NCI-H748 treated with DMSO at 0.1 percent for 48 hours (cell line): ENCODE data around the gene SARM1.

Experiments
- DNase-seq: peaks from one replicate; lab custom pipeline; 2025; lab: John Stamatoyannopoulos, UW

SARM1 gene

GRCh38 chr17:28395968-28396367 lies 24.5 kb downstream of the SARM1 start:
- no peak for DNase-seq

- DNase-seq: no peak
Measured at GRCh38 chr17:28396635-28397239, 25.2 kb downstream of the SARM1 start.

GRCh38 chr17:28397275-28397674 lies 25.8 kb downstream of the SARM1 start:
- DNase-seq: no peak

GRCh38 chr17:28397687-28398279 lies 26.3 kb downstream of the SARM1 start:
- DNase-seq: no peak

DNA sequence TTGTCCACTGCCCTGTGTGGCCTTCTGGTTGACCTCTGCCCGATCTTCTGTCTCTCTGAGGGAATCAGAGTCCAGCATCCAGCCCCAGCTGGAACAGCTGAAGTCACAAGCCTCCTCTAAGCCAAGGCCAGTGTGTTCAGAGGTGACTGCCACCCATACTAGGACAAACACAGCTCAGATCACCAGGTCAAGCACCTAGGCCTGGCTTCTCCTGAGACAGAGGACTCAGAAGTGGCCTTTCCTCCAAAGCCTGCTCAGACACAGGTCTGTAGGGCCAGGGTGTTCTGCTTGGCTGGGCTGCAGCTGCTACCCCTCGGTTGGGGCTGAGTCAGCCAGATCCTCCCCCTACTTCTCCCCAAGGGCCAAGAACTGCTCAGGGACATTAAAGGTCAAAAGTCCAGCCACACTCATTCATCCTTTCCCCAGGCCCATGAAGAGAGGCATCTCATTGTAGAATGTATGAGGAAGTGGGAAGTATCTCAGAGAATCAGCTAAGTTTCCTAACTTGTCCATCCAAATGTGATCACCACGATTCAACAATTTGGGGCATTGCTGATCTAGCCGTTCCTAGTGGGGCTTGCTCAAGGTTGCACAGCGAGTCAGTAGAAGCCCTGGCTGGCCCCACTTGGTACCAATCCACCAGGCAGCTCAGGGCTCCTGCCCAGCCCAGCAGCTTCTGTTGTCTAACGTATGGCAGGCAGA lies 26.9 kb downstream of the SARM1 start:
- DNase-seq: no peak

- no peak for DNase-seq
Measured at GRCh38 chr17:28399808-28400207, 28.3 kb downstream of the SARM1 start.

GRCh38 chr17:28402224-28402630 lies 30.7 kb downstream of the SARM1 start:
- DNase-seq: no peak

GRCh38 chr17:28402844-28403243 lies 31.4 kb downstream of the SARM1 start:
- DNase-seq: no peak

DNA sequence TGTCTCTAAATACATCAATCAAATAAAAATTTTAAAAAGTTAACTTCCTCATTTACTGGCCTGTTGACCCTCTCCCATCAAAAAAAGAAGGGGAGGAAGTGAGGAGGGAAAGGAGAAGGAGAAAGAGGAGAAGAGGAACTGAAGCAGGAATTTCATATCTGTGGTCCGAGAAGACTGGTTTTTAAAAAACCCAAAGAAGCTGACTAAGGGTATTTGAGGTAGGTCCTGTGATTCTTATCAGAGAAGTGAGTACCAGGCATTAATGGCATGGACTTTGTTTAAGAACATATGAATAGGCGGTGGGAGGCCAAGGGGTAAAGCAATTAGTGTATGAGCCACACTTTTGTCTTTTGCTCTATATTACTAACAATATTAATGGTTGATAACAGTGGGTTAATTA lies 32.5 kb downstream of the SARM1 start:
- DNase-seq: no peak

- no peak for DNase-seq
Measured at GRCh38 chr17:28404461-28404811, 32.9 kb downstream of the SARM1 start.

DNA sequence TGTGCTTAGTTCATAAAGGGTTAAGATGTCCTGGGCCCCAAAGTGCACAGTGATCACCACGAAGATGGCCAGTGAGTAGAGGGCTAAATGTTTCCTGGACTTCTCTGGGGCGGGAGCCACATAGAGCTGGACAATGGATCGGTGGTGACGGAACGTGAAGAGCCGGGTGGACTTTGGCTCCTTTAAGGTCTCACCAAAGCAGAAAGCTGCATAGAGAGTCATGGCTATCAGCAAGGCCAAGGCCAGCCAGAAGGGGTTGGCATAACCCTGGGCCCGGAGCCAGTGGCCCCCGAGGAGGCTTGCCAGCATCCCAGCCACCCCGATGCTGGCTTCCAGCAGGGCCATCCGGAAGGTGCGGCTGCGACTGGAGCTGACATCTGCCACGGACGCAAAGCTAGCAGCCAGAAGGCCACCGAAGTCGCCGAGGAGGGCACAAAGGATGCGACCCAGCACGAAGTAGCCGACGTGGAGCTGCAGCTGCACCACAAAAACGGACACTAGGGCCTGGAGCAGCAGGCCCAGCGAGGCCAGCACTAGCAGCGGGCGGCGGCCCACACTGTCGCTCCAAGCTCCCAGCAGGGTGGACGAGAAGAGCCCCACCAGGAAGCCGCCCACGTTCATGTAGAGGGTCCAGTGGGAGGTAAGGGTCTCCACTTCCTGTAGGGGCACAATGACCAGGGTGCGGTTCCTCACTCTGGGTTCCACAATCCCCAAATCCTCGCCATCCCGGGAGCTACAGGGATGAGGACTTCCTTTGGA lies 33.5 kb downstream of the SARM1 start:
- no peak for DNase-seq

DNA sequence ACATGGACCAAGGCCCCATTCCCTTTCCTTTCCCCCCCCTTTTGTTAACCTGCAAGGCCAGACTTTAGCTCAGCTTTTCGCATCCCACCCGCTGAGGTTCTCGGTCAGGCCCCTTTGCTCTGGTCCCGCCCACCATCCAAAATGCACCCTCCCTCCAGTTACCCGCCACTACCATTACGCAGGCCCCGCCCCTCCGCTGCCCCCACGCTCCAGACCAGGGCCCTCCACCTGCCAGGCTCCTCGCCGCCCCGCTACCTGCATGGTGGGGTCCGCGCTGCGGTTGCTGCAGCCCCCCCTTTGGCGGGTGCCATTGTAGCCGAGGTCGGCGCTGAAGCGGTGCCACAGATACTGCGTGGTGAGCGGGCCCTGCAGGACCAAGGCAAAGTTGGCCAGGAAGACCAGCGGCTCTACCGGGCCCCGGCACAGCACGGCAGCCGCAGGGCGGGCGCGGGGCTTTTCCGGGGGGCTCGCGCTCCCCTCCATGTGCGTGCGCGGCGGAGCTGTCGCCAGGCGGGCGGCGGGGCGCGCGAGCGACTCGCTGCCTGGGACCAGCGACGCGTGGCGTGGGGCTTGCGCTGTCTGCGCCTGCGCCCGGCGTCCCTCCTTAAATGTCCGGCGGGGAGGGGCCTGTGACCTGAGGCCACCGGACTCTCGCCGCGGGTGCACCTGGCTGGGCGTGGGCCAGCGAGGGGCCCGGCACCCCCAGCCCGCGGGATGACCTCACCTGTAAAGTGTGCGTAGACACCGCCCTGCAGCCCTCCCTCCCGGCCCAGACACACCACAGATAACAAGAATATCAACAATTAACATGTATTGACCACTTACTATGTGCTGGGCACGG lies 34.4 kb downstream of the SARM1 start, which contains the start of gene SLC46A1:
Gene SLC46A1 (minus strand): TSS at position 581 of the 841 bp plus-strand sequence. CDS start 98 bp downstream, at position 483.
- peak; percentile 60 for DNase-seq

DNA sequence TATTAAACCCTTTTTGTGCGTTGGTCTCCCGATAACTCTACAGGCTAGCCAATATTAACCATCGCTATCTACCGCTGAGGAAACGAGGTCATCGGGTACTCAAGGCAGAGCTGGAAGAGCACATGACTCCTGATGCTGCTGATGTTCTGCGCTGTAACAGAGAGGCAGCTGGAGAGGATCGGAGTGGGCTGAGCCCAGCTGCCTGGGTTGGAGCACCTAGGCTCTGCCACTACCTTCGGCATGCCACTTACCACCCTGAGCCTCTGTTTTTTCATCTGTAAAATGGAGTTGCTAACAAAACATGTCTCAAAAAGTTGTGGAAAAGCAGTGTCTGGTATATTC lies 35.0 kb downstream of the SARM1 start:
- DNase-seq: peak; percentile 40

DNA sequence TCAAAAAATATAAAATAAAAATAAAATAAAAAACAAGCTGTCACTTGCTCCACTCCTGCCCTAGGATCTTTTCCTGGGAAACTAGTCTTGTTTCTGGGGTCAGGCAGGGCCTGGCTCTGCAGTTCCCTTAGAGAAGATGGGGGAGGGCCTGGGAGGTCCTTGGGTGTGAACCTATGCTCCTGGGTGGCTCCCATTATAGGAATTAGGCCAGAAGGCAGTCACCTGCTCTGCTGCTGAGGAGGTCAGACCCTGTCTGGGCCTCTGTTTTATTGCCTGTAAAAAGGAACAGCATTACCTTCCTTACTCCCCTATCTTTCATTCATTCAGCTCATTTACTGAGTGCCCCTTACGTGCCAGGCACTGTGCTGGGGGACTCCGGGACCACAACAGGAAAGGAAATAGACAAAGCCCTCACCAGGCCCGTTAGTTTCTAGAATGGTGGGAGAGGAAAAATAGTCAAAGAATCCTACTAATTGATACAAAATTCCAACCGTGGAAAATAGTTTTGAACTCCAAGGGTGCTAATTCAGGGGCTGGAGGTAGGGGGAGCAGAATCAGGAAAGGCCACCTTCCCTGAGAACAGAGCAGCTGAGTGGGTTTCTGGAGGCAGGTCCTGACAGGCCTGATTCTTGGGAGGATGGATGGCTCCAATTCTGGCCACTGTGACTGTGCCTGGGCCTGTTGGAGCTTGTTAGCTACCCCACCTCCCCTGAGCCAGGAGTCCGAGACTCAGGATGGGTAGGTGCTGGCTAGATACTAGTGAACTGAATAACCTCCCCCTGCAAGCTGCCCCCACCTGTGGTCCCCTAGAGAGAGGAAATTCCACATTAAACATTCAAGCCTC lies 35.9 kb downstream of the SARM1 start:
- DNase-seq: no peak

DNA sequence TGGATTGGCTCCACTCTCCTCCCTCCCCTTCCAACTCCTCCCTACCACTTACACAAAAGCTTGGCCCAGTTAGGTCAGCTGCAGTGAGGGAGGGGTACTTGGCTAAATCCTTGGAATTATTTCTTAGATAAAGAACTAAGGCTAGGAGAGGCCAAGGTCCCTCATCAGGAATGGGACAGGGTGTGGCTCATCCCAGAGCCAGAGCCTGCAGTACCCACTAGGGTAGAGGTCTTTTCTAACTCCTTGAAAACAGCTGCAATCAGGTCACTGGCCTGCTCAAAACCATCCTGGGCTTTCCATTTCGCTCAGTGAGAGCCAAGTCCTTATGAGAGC lies 36.4 kb downstream of the SARM1 start:
- DNase-seq: no peak

DNA sequence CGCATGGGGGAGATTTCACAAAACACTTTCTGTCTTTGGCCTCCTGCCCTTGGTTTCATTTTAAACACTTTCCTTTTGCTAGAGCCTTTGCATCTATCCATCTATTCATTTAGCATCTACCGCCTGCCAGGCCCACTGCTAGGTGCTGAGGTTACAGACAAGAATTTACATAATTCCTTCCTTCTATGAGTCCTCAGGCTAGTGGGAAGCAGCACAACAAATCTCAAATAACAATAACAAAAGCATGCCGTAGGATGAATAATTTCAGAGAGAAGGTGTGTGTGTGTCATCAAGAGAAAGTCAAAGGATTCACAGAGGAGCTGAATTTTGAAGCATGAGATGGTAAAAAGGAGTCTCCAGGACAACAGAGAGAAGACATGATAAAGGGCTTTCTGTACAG lies 40.6 kb downstream of the SARM1 start:
- DNase-seq: no peak

GRCh38 chr17:28413804-28414203 lies 42.3 kb downstream of the SARM1 start:
- DNase-seq: no peak

GRCh38 chr17:28415886-28416285 lies 44.4 kb downstream of the SARM1 start:
- no peak for DNase-seq

GRCh38 chr17:28416703-28417311 lies 45.3 kb downstream of the SARM1 start:
- peak; percentile 89 for DNase-seq

DNA sequence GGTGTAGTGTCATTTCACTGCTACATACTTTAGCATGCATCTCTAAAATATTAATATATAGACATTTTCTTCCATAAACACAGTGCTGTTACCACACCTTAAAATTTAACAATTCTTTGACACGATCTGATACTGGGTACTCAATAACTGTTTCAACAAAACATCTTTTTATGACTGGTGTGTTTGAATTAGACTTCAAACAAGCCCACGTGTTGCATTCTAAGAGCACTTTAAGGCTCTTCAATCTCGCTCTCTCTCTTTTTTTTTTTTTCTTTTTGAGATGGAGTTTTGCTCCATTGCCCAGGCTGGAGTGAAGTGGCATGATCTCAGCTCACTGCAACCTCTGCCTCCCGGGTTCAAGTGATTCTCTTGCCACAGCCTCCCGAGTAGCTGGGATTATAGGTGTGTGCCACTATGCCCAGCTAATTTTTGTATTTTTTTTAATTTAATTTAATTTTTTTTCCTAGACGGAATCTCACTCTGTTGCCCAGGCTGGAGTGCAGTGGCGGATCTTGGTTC lies 50.4 kb downstream of the SARM1 start:
- no peak for DNase-seq

- no peak for DNase-seq
Measured at GRCh38 chr17:28425206-28425605, 53.7 kb downstream of the SARM1 start.
